H1 (cell line): ENCODE results near the gene CACNA1C. TPM values are rescaled to one million over a fixed set of nuclear protein-coding genes. Genes with fewer than 3 reads are reported as not detected.

Source experiments
- CTCF ChIA-PET: fragments of 300-600 bp; sonication (Branson Sonifier 250); formaldehyde crosslinking; loops from one replicate; lab custom pipeline; 2021; ENCODE audit not compliant: partially characterized antibody; lab: Charles Lee
- POLR2A ChIA-PET: fragments of 300-600 bp; sonication (Branson Sonifier 250); formaldehyde crosslinking; loops from one replicate; lab custom pipeline; 2021; ENCODE audit warnings: inconsistent platforms; ENCODE audit not compliant: partially characterized antibody; lab: Charles Lee
- DNase-seq, 2 experiments: peaks; one replicate each; pipeline versions ENCODE4 v3.0.0 to v3.0.0-alpha.2; 2010 to 2022; ENCODE audit warnings: low spot score in 2 of 2, low read depth in 1 of 2, mixed read lengths in 1 of 2
- FAIRE-seq: peaks from 2 replicates; lab custom pipeline; 2011; peaks lifted over from hg19 to GRCh38; lab: Jason Lieb, UNC
- H2AFZ ChIP-seq: 2 replicates; pipeline ENCODE4 v1.8.1; 2012; ENCODE audit warnings: low read length, inconsistent platforms
- H2AK5ac ChIP-seq: 2 replicates; pipeline ENCODE4 v1.6.1; 2013; ENCODE audit warnings: low read depth, low read length
- H2BK120ac ChIP-seq: replicated peaks from 2 replicates; pipeline ENCODE3; 2013; ENCODE audit warnings: low read depth, low read length, inconsistent platforms
- H2BK12ac ChIP-seq: 2 replicates; pipeline ENCODE4 v1.6.1; 2013; ENCODE audit warnings: low read depth, low read length
- H2BK15ac ChIP-seq: 2 replicates; pipeline ENCODE4 v1.6.1; 2013; ENCODE audit warnings: low read length
- H2BK20ac ChIP-seq: 2 replicates; pipeline ENCODE4 v1.6.1; 2013; ENCODE audit warnings: low read length
- H2BK5ac ChIP-seq: 2 replicates; pipeline ENCODE4 v1.6.1; 2013; ENCODE audit warnings: low read depth, low read length
- H3K14ac ChIP-seq: 2 replicates; pipeline ENCODE4 v1.6.1; 2013; ENCODE audit warnings: inconsistent platforms; ENCODE audit not compliant: insufficient read length
- H3K18ac ChIP-seq: 2 replicates; pipeline ENCODE4 v1.6.1; 2013; ENCODE audit warnings: low read length; ENCODE audit errors: extremely low read depth
- H3K23ac ChIP-seq: 2 replicates; pipeline ENCODE4 v1.6.1; 2013; ENCODE audit warnings: inconsistent platforms; ENCODE audit not compliant: insufficient read length
- H3K23me2 ChIP-seq: 2 replicates; pipeline ENCODE4 v1.6.1; 2013; ENCODE audit warnings: low read depth, low read length
- H3K27ac ChIP-seq: 2 replicates; pipeline ENCODE4 v1.6.1; 2011; ENCODE audit warnings: low read depth, low read length, inconsistent platforms
- H3K27me3 ChIP-seq, 4 experiments: replicated peaks in 1 of 4; 1 replicate in 1 of 4; 2 replicates in 3 of 4; pipeline versions ENCODE4 v1.6.1 to v1.8.1; 2011 to 2013; ENCODE audit warnings: low read length in 3 of 4, mild to moderate bottlenecking in 3 of 4, inconsistent platforms in 2 of 4, mixed read lengths in 2 of 4, moderate library complexity in 1 of 4; ENCODE audit not compliant: control insufficient read depth in 3 of 4, insufficient read depth in 3 of 4; ENCODE audit errors: extremely low read depth in 1 of 4
- H3K36me3 ChIP-seq, 4 experiments: 2 replicates each; pipeline versions ENCODE4 v1.6.1 to v1.8.1; 2011 to 2013; ENCODE audit warnings: mild to moderate bottlenecking in 4 of 4, low read length in 3 of 4, moderate library complexity in 2 of 4, control low read depth in 1 of 4, inconsistent platforms in 1 of 4; ENCODE audit not compliant: insufficient read depth in 4 of 4, control insufficient read depth in 2 of 4
- H3K4ac ChIP-seq: replicated peaks from 2 replicates; pipeline ENCODE3; 2013; ENCODE audit warnings: low read length, low read depth, mixed read lengths, inconsistent platforms; ENCODE audit not compliant: insufficient read length
- H3K4me1 ChIP-seq, 4 experiments: replicated peaks in 1 of 4; 1 replicate in 1 of 4; 2 replicates in 3 of 4; pipeline versions ENCODE4 v1.6.1 to v1.8.1; 2011 to 2013; ENCODE audit warnings: low read length in 3 of 4, inconsistent platforms in 2 of 4, mixed read lengths in 1 of 4; ENCODE audit not compliant: insufficient read depth in 4 of 4, control insufficient read depth in 3 of 4
- H3K4me2 ChIP-seq, 2 experiments: 2 replicates each; pipeline versions ENCODE4 v1.6.1 to v1.8.1; 2011 to 2013; ENCODE audit warnings: low read depth in 2 of 2, low read length in 2 of 2, control low read depth in 1 of 2, inconsistent platforms in 1 of 2, mild to moderate bottlenecking in 1 of 2; ENCODE audit not compliant: insufficient read depth in 1 of 2
- H3K4me3 ChIP-seq, 4 experiments: fragments of 200-600, 300-600 bp in 1 of 4; sonication (generic), shearing (Covaris generic), sonication (Bioruptor Twin) in 1 of 4; 2 replicates each; pipeline versions ENCODE4 v1.5.1 to v1.8.1; 2011 to 2016; ENCODE audit warnings: low read length in 4 of 4, low read depth in 3 of 4, control low read depth in 2 of 4, inconsistent platforms in 2 of 4, mild to moderate bottlenecking in 2 of 4, mixed read lengths in 1 of 4, moderate library complexity in 1 of 4; ENCODE audit not compliant: insufficient read depth in 2 of 4; ENCODE audit errors: extremely low read depth in 1 of 4
- H3K56ac ChIP-seq: replicated peaks from 2 replicates; pipeline ENCODE3; 2013; ENCODE audit warnings: low read depth, mild to moderate bottlenecking, mixed read lengths, low read length, inconsistent platforms; ENCODE audit not compliant: insufficient read length
- H3K79me1 ChIP-seq: 2 replicates; pipeline ENCODE4 v1.6.1; 2013; ENCODE audit warnings: low read depth, low read length, control low read depth
- H3K79me2 ChIP-seq, 2 experiments: 2 replicates each; pipeline versions ENCODE4 v1.6.1 to v1.8.1; 2012 to 2013; ENCODE audit warnings: low read length in 2 of 2, mild to moderate bottlenecking in 2 of 2, inconsistent platforms in 1 of 2; ENCODE audit not compliant: insufficient read depth in 2 of 2, control insufficient read depth in 1 of 2
- H3K9ac ChIP-seq, 4 experiments: replicated peaks in 1 of 4; 1 replicate in 1 of 4; 2 replicates in 3 of 4; pipeline versions ENCODE4 v1.6.1 to v1.8.1; 2011 to 2013; ENCODE audit warnings: low read depth in 3 of 4, low read length in 3 of 4, control low read depth in 2 of 4, mild to moderate bottlenecking in 2 of 4, moderate library complexity in 2 of 4, inconsistent platforms in 1 of 4; ENCODE audit errors: extremely low read depth in 1 of 4
- H3K9me3 ChIP-seq, 2 experiments: 2 replicates each; pipeline versions ENCODE4 v1.6.1 to v1.8.1; 2012 to 2013; ENCODE audit warnings: mild to moderate bottlenecking in 2 of 2, moderate library complexity in 2 of 2, control low read depth in 1 of 2, inconsistent platforms in 1 of 2, low read depth in 1 of 2, low read length in 1 of 2, mixed read lengths in 1 of 2; ENCODE audit not compliant: insufficient read depth in 2 of 2
- H4K20me1 ChIP-seq, 2 experiments: replicated peaks in 1 of 2; 2 replicates each; pipeline versions ENCODE3 to v1.8.1; 2011 to 2013; ENCODE audit warnings: inconsistent platforms in 2 of 2, low read length in 2 of 2, mild to moderate bottlenecking in 1 of 2; ENCODE audit not compliant: insufficient read depth in 2 of 2, control insufficient read depth in 1 of 2
- H4K5ac ChIP-seq: 2 replicates; pipeline ENCODE4 v1.6.1; 2013; ENCODE audit warnings: low read length, low read depth, mixed read lengths, inconsistent platforms; ENCODE audit not compliant: insufficient read length
- H4K8ac ChIP-seq: 2 replicates; pipeline ENCODE4 v1.8.0; 2013; ENCODE audit warnings: mild to moderate bottlenecking, moderate library complexity, low read length, inconsistent platforms; ENCODE audit not compliant: insufficient read depth; ENCODE audit errors: extremely low read depth
- H4K91ac ChIP-seq: replicated peaks from 2 replicates; pipeline ENCODE3; 2013; ENCODE audit warnings: low read length, mixed read lengths, inconsistent platforms; ENCODE audit not compliant: insufficient read length
- CHD1 ChIP-seq: IDR thresholded peaks from 2 replicates; pipeline ENCODE4 v1.6.1; 2012; ENCODE audit warnings: low read depth, low read length, improper control_type of control experiment
- FOSL1 ChIP-seq: IDR thresholded peaks from 2 replicates; pipeline ENCODE4 v1.6.1; 2011; ENCODE audit warnings: mild to moderate bottlenecking, low read depth, low read length, moderate library complexity; ENCODE audit not compliant: insufficient read depth
- GTF2F1 ChIP-seq: IDR thresholded peaks from 2 replicates; pipeline ENCODE4 v1.6.1; 2012; ENCODE audit warnings: low read depth, low read length, improper control_type of control experiment, borderline replicate concordance
- WGBS, 2 experiments: shearing (Covaris generic) in 1 of 2; methylation state at CpG; one replicate each; pipeline versions ENCODE4 v1.1.6 to v1.1.7; 2013 to 2015; ENCODE audit warnings: low lambda C conversion rate in 2 of 2, mixed read lengths in 2 of 2, inconsistent platforms in 1 of 2, low coverage in 1 of 2, missing lambda C conversion rate in 1 of 2; ENCODE audit not compliant: insufficient replicate concordance in 2 of 2, insufficient coverage in 1 of 2, insufficient read length in 1 of 2; ENCODE audit errors: extremely low coverage in 1 of 2, missing lambda C conversion rate in 1 of 2; 5-methylcytosine and 5-hydroxymethylcytosine counted together
- polyA plus RNA-seq, 7 experiments: library from polyadenylated mRNA; depleted of rRNA in 3 of 7; stranded (reverse) in 5 of 7; unstranded in 2 of 7; fragments of >200 nt in 5 of 7; fragments of 200-250 nt in 2 of 7; gene quantifications; 1 replicate in 5 of 7; 2 replicates in 1 of 7; 4 replicates in 1 of 7; pipeline versions ENCODE4 v1.2.1 to v1.2.3, GENCODE V29; 2011 to 2013; ENCODE audit warnings: missing spikeins in 2 of 7, mixed read lengths in 2 of 7
- total RNA-seq: library from RNA; stranded (reverse); fragmentation: NEBNext Ultra II Directional; extraction: Animal tissue kit (Norgen Biotek cat#: 25700); gene quantifications from 2 replicates; pipeline ENCODE4 v1.2.1, GENCODE V29; 2021

CACNA1C gene
- total and polyA plus RNA-seq, 2 of the 8 experiments (the other 6 are each of a cell fraction or from before 2014, with no cell fraction given): 1.3 TPM

DNA sequence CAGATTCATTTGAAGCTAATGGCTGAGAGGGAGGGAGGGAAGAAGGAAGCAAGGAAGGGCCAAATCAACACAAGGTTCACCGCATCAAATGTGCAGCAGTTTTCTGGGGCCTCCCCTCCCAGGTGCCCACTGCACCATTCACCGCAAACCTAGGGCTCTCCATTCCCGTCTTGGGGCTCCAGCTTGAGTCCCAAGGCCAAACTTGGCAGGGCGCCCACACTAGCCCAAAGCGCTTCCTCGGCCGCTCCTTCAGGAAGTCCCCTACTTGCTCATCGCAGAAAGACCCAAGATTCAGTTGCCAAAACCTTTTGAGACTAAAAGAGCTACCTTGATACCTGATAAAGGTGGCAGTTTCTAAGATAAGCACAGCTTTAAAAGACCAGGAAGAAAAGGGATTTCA lies 601.5 kb downstream of the CACNA1C start:
- DNase-seq (no peak), FAIRE-seq (no peak)
- Histone ChIP-seq H2BK5ac (no peak overlapping the region), H3K9me3 (no peaks in the 10 kb centered on the region), H2AFZ (no peak overlapping the region), H3K9ac (no peak overlapping the region), H3K79me2 (no peaks in the 10 kb centered on the region), H2BK12ac (no peak overlapping the region), H4K5ac (no peak overlapping the region), H3K56ac (no peak overlapping the region), H3K4me2 (no peak overlapping the region), H3K23ac (no peak overlapping the region), H3K18ac (no peak overlapping the region), H4K8ac (no peak overlapping the region), H2BK20ac (no peak overlapping the region), H2BK120ac (no peak overlapping the region), H3K27ac (no peak overlapping the region), H3K27me3 (no peaks in the 10 kb centered on the region), H3K4me1 (peaks cover 0 to 5% (median 0%) of the 10 kb centered on the region in 4 experiments; a peak in 1 of 7 replicates), H2BK15ac (no peak overlapping the region), H3K14ac (no peak overlapping the region), H3K23me2 (no peaks in the 10 kb centered on the region), H3K4ac (no peak overlapping the region), H3K36me3 (no peaks in the 10 kb centered on the region), H4K91ac (no peak overlapping the region), H3K4me3 (no peak overlapping the region), H2AK5ac (no peak overlapping the region), H3K79me1 (no peaks in the 10 kb centered on the region), H4K20me1 (no peaks in the 10 kb centered on the region)
- 87% methylated on average over 8 of the region's 8 CpGs; no CpG with 5 or more reads in 1 of the 2 experiments for WGBS, 2 experiments
- POLR2A ChIA-PET: no interaction called here
- CTCF ChIA-PET: interaction anchor here (0.5 to 3.6 kb wide), 6 partner anchors 10 to 858 kb away, joined by 3 to 16 read pairs (median 4); no protein-coding TSS in a partner anchor
- TF ChIP-seq GTF2F1 (no peak), CHD1 (no peak), FOSL1 (no peak)
